Stimulated activated naive CD8-positive, alpha-beta T cell treated with anti-CD3 and anti-CD28 coated beads, Interleukin-15, Interleukin-2, amounts not matched to agents 100 U/mL and 50 U/mL, for 24 hours (primary cell): ENCODE data around the gene ATP8A1.
"Not testable (repeated sequence)": the region's sequence is repeated elsewhere in the genome, so short reads cannot be mapped to it uniquely, and the experiment has no call there.

Experiments
- ATAC-seq: fragments of 150-1000 bp; cut with Tn5 transposase; one replicate; pipeline ENCODE4 v1.10.0; 2021
- DNase-seq: peaks from one replicate; pipeline ENCODE4 v3.0.0; 2021

ATP8A1 gene

GRCh38 chr4:42410446-42410845 is 246.5 kb downstream of the ATP8A1 start:
- no peak for ATAC-seq
- no peak for DNase-seq

- no peak for ATAC-seq
- no peak for DNase-seq
These were observed 252.9 kb downstream of the ATP8A1 start for GRCh38 chr4:42404001-42404400.

GRCh38 chr4:42401171-42401570 is 255.7 kb downstream of the ATP8A1 start:
- no peak for DNase-seq
- no peak for ATAC-seq

GRCh38 chr4:42399393-42399792 is 257.5 kb downstream of the ATP8A1 start:
- DNase-seq (no peak), ATAC-seq (no peak)

GRCh38 chr4:42398871-42399331 is 258.0 kb downstream of the ATP8A1 start:
- ATAC-seq = no peak
- DNase-seq = peak; percentile 8

- peak; percentile 34 for ATAC-seq
- DNase-seq = peak; percentile 26
These were observed 258.6 kb downstream of the ATP8A1 start for GRCh38 chr4:42398171-42398870.

GRCh38 chr4:42397635-42398170 is 259.2 kb downstream of the ATP8A1 start:
- DNase-seq (peak; percentile 24), ATAC-seq (peak; percentile 11)

- ATAC-seq (peak; percentile 61), DNase-seq (peak; percentile 32)
These were observed 259.9 kb downstream of the ATP8A1 start, which contains the start of gene SHISA3 for GRCh38 chr4:42396752-42397634. Gene SHISA3, plus strand, starts transcription at chr4:42397488. Its CDS starts 569 bp downstream, at chr4:42398057.

- DNase-seq = no peak
- no peak for ATAC-seq
These were observed 260.5 kb downstream of the ATP8A1 start for GRCh38 chr4:42396361-42396751.

- no peak for ATAC-seq
These were observed 261.3 kb downstream of the ATP8A1 start for GRCh38 chr4:42395595-42395994.

GRCh38 chr4:42392436-42392835 is 264.5 kb downstream of the ATP8A1 start:
- ATAC-seq (no peak), DNase-seq (no peak)

More at GRCh38 chr4:42395595-42395994, 261.3 kb downstream of the ATP8A1 start:
- no peak for DNase-seq

GRCh38 chr4:42391981-42392380 is 264.9 kb downstream of the ATP8A1 start:
- ATAC-seq (no peak), DNase-seq (no peak)

GRCh38 chr4:42391355-42391664 is 265.6 kb downstream of the ATP8A1 start:
- DNase-seq (no peak), ATAC-seq (no peak)

GRCh38 chr4:42390622-42391354 is 266.1 kb downstream of the ATP8A1 start:
- DNase-seq = no peak
- ATAC-seq = no peak

- DNase-seq (no peak), ATAC-seq (no peak)
These were observed 271.4 kb downstream of the ATP8A1 start for GRCh38 chr4:42385516-42385915.

GRCh38 chr4:42381666-42382065 is 275.2 kb downstream of the ATP8A1 start:
- DNase-seq (no peak), ATAC-seq (no peak)

GRCh38 chr4:42377497-42377896 is 279.4 kb downstream of the ATP8A1 start:
- no peak for ATAC-seq
- DNase-seq = no peak

- ATAC-seq, DNase-seq: not testable (repeated sequence)
These were observed 284.6 kb downstream of the ATP8A1 start for GRCh38 chr4:42372303-42372702.

- no peak for DNase-seq
- ATAC-seq = no peak
These were observed 285.3 kb downstream of the ATP8A1 start for GRCh38 chr4:42371305-42372252.

- ATAC-seq = no peak
These were observed 287.4 kb downstream of the ATP8A1 start for GRCh38 chr4:42369489-42369888.

GRCh38 chr4:42366959-42367358 is 289.9 kb downstream of the ATP8A1 start:
- DNase-seq (no peak), ATAC-seq (no peak)

More at GRCh38 chr4:42369489-42369888, 287.4 kb downstream of the ATP8A1 start:
- DNase-seq = no peak
